OCI-LY7 (cell line): ENCODE data around the gene HMGB1. TPM values are rescaled to one million over a fixed set of nuclear protein-coding genes. Genes with fewer than 3 reads are reported as not detected.
A peak's percentile ranks its signal among the peaks of the same experiment; 100 is the strongest.

Source experiments
- BruUV-seq: library from RNA; stranded (reverse); fragments of 400-500 nt; replicated peaks from 2 replicates; lab custom pipeline; 2021; lab: Mats Ljungman, UMichigan
- CTCF ChIA-PET: fragments of 300-600 bp; sonication (Branson Sonifier 250); formaldehyde crosslinking; loops from one replicate; lab custom pipeline; 2022; ENCODE audit warnings: antibody characterized with exemption; ENCODE audit not compliant: unreplicated experiment; lab: Charles Lee
- POLR2A ChIA-PET: fragments of 300-600 bp; sonication (Branson Sonifier 250); formaldehyde crosslinking; loops from one replicate; lab custom pipeline; 2022; ENCODE audit warnings: antibody characterized with exemption; lab: Charles Lee
- DNase-seq: peaks from one replicate; pipeline ENCODE4 v3.0.0-alpha.2; 2015; ENCODE audit warnings: low spot score
- H2AFZ ChIP-seq: fragments of 200-600 bp; sonication (generic), shearing (Covaris generic); 2 replicates; pipeline ENCODE4 v1.6.1; 2014; ENCODE audit warnings: mild to moderate bottlenecking, antibody characterized with exemption, low read length, moderate library complexity
- H3K27ac ChIP-seq: fragments of 200-600 bp; sonication (generic); 2 replicates; pipeline ENCODE4 v1.5.1; 2014; ENCODE audit warnings: mixed run types, low read depth, mild to moderate bottlenecking, moderate library complexity, low read length, inconsistent platforms; ENCODE audit not compliant: poor library complexity, severe bottlenecking
- H3K36me3 ChIP-seq: fragments of 200-600 bp; sonication (generic); 2 replicates; pipeline ENCODE4 v1.6.1; 2014; ENCODE audit warnings: mild to moderate bottlenecking, antibody characterized with exemption, low read length, moderate library complexity, mixed read lengths; ENCODE audit not compliant: insufficient read depth
- H3K4me1 ChIP-seq: fragments of 200-600 bp; sonication (generic); 2 replicates; pipeline ENCODE4 v1.5.1; 2014; ENCODE audit warnings: mild to moderate bottlenecking, low read length; ENCODE audit not compliant: insufficient read depth, poor library complexity, severe bottlenecking
- H3K4me2 ChIP-seq: fragments of 200-600 bp; sonication (generic); 2 replicates; pipeline ENCODE4 v1.6.1; 2014; ENCODE audit warnings: mild to moderate bottlenecking, low read length
- H3K4me3 ChIP-seq: fragments of 200-600 bp; sonication (generic); 2 replicates; pipeline ENCODE4 v1.5.1; 2014; ENCODE audit warnings: mild to moderate bottlenecking, low read depth, low read length; ENCODE audit not compliant: poor library complexity, severe bottlenecking
- H3K79me2 ChIP-seq: fragments of 200-600 bp; sonication (generic); 2 replicates; pipeline ENCODE4 v1.6.1; 2016; ENCODE audit warnings: low read depth, mild to moderate bottlenecking, low read length, moderate library complexity, mixed read lengths; ENCODE audit not compliant: insufficient read depth
- H3K9me2 ChIP-seq: fragments of 200-600 bp; sonication (generic); 2 replicates; pipeline ENCODE4 v1.6.1; 2016; ENCODE audit warnings: mild to moderate bottlenecking, low read length, mixed read lengths; ENCODE audit not compliant: insufficient read depth
- H3K9me3 ChIP-seq: fragments of 200-600 bp; sonication (generic); 2 replicates; pipeline ENCODE4 v1.6.1; 2014; ENCODE audit warnings: mild to moderate bottlenecking, mixed run types, low read length, mixed read lengths
- H4K20me1 ChIP-seq: fragments of 200-600 bp; sonication (generic); 2 replicates; pipeline ENCODE4 v1.6.1; 2014; ENCODE audit warnings: mild to moderate bottlenecking, antibody characterized with exemption, low read length, moderate library complexity, mixed read lengths; ENCODE audit not compliant: insufficient read depth
- EZH2phosphoT487 ChIP-seq: fragments of 200-600 bp; sonication (generic); IDR thresholded peaks from 2 replicates; pipeline ENCODE4 v1.6.1; 2018; ENCODE audit warnings: low read depth, borderline replicate concordance, mild to moderate bottlenecking, mixed run types, antibody characterized with exemption, low read length, moderate library complexity, mixed read lengths
- intact Hi-C: fragments of 100-400 bp; cut with micrococcal nuclease; formaldehyde crosslinking; loops from one replicate; pipeline ENCODE4 v1.10.0; 2022; ENCODE audit not compliant: unreplicated experiment
- total RNA-seq, 2 experiments: library from RNA; depleted of rRNA in 1 of 2; stranded (reverse); fragments of >200 nt in 1 of 2; shearing (Covaris generic) in 1 of 2; gene quantifications; 2 replicates each; pipeline ENCODE4 v1.2.3, GENCODE V29; 2014 to 2022
- TF ChIP-seq, protein P1 (sequence below): fragments of 200-600 bp; sonication (generic); conservative IDR thresholded peaks from 2 replicates; pipeline ENCODE4 v1.5.1; 2014; ENCODE audit warnings: mild to moderate bottlenecking, antibody characterized with exemption, low read length, moderate library complexity, mixed read lengths

Gene HMGB1
- total RNA-seq, 2 experiments from 2014 or later: 1,114 to 1,288 TPM

GRCh38 chr13:30495746-30496145 is 30.0 kb upstream of the HMGB1 start:
- CTCF ChIA-PET: no interaction called here
- intact Hi-C loops: no loop called here
- Histone ChIP-seq H4K20me1 (no peaks in the 10 kb centered on the region), H3K36me3 (no peaks in the 10 kb centered on the region), H3K4me2 (no peak overlapping the region), H3K4me3 (no peak overlapping the region), H3K9me2 (no peaks in the 10 kb centered on the region), H3K4me1 (peaks cover 9% of the 10 kb centered on the region), H2AFZ (no peak overlapping the region), H3K9me3 (no peaks in the 10 kb centered on the region), H3K79me2 (no peaks in the 10 kb centered on the region), H3K27ac (no peak overlapping the region)
- no TSS peak for BruUV-seq
- no peak for DNase-seq
- no peak for TF ChIP-seq EZH2phosphoT487
- TF ChIP-seq, protein P1, sequence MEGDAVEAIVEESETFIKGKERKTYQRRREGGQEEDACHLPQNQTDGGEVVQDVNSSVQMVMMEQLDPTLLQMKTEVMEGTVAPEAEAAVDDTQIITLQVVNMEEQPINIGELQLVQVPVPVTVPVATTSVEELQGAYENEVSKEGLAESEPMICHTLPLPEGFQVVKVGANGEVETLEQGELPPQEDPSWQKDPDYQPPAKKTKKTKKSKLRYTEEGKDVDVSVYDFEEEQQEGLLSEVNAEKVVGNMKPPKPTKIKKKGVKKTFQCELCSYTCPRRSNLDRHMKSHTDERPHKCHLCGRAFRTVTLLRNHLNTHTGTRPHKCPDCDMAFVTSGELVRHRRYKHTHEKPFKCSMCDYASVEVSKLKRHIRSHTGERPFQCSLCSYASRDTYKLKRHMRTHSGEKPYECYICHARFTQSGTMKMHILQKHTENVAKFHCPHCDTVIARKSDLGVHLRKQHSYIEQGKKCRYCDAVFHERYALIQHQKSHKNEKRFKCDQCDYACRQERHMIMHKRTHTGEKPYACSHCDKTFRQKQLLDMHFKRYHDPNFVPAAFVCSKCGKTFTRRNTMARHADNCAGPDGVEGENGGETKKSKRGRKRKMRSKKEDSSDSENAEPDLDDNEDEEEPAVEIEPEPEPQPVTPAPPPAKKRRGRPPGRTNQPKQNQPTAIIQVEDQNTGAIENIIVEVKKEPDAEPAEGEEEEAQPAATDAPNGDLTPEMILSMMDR: no peak
- POLR2A ChIA-PET: no interaction called here

DNA sequence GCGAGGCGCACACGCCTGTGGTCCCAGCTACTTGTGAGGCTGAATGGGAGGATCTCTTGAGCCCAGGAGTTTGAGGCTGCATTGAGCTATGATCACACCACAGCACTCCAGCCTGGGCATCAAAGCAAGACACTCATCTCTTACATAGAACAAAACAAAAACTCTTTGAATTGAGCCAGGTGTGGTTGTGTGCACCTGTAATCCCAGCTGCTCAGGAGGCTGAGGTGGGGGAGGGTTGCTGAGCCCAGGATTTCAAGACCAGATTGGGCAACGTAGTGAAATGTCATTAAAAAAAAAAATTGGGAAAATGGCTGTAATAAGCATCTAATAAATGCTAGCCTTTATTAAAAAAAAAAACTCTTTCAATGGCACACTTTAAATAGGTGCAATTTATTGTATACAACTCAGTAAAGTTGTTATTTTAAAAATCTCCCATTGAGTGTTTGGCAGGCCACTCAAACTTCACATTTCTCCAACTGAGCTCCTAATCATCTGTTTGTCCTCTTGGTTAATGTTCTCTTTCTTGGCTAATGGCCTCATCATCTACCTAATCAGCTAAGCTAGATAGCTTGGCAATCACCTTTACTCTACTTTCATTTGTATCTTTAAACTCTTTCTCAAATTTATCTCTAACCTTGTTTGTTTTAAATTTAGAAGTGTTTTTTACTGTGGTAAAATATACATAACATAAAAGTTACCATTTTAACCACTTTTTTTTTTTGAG is 28.1 kb upstream of the HMGB1 start:
- TF ChIP-seq, protein P1: no peak
- no peak for TF ChIP-seq EZH2phosphoT487
- POLR2A ChIA-PET: interaction anchor here (0.8 kb wide), 1 partner anchor 15 kb away, joined by 3 read pairs; no protein-coding TSS in a partner anchor
- intact Hi-C loops: no loop called here
- no TSS peak for BruUV-seq
- DNase-seq: peak; percentile 12
- Histone ChIP-seq H3K9me2 (no peaks in the 10 kb centered on the region), H4K20me1 (no peaks in the 10 kb centered on the region), H3K79me2 (no peaks in the 10 kb centered on the region), H3K4me1 (peaks cover 15% of the 10 kb centered on the region), H3K4me3 (no peak overlapping the region), H2AFZ (no peak overlapping the region), H3K27ac (no peak overlapping the region), H3K9me3 (no peaks in the 10 kb centered on the region), H3K36me3 (no peaks in the 10 kb centered on the region), H3K4me2 (no peak overlapping the region)
- CTCF ChIA-PET: no interaction called here

GRCh38 chr13:30487075-30487470 is 21.3 kb upstream of the HMGB1 start:
- peaks cover 8% of the 10 kb centered on the region for H3K4me1 ChIP-seq
- H3K4me2 ChIP-seq: no peak overlapping the region
- H3K4me3 ChIP-seq: no peak overlapping the region
- H4K20me1 ChIP-seq: no peaks in the 10 kb centered on the region
- no peak overlapping the region for H2AFZ ChIP-seq
- no peaks in the 10 kb centered on the region for H3K9me2 ChIP-seq
- intact Hi-C loops: no loop called here
- ChIA-PET CTCF (interaction anchor here (0.5 to 0.6 kb wide), 2 partner anchors 17 to 67 kb away, joined by 3 to 5 read pairs; no protein-coding TSS in a partner anchor), POLR2A (interaction anchor here (0.8 kb wide), 1 partner anchor 13 kb away, joined by 3 read pairs; no protein-coding TSS in a partner anchor)
- H3K79me2 ChIP-seq: no peaks in the 10 kb centered on the region
- TF ChIP-seq, protein P1: no peak
- TF ChIP-seq EZH2phosphoT487: no peak
- no peak for DNase-seq
- no peaks in the 10 kb centered on the region for H3K9me3 ChIP-seq
- H3K27ac ChIP-seq: no peak overlapping the region
- no peaks in the 10 kb centered on the region for H3K36me3 ChIP-seq
- BruUV-seq: no TSS peak
